Tongue (tissue), 2 donors: ENCODE measurements around the gene SLMAP. TPM values are rescaled to one million over a fixed set of nuclear protein-coding genes. Genes with fewer than 3 reads are reported as not detected.
"Not testable (repeated sequence)": the region's sequence is repeated elsewhere in the genome, so short reads cannot be mapped to it uniquely, and the experiment has no call there.

Experiments used
- DNase-seq: peaks from one replicate; pipeline ENCODE4 v3.0.0-alpha.2; 2015
- total RNA-seq: library from RNA; depleted of rRNA; stranded (reverse); fragments of >200 nt; gene quantifications from one replicate; pipeline ENCODE4 v1.2.3, GENCODE V29; 2014

Gene SLMAP
- total RNA-seq, 1 donor from 2014 or later = 133 TPM

GRCh38 chr3:57794501-57794900 is 38.4 kb downstream of the SLMAP start:
- DNase-seq = no peak

GRCh38 chr3:57794951-57795350 is 38.8 kb downstream of the SLMAP start:
- DNase-seq = no peak

- no peak for DNase-seq
Measured at GRCh38 chr3:57796261-57796660, 40.2 kb downstream of the SLMAP start.

GRCh38 chr3:57797701-57798487 is 41.8 kb downstream of the SLMAP start:
- no peak for DNase-seq

- peak; percentile 63 for DNase-seq
Measured at GRCh38 chr3:57803647-57804081, 47.6 kb downstream of the SLMAP start.

- no peak for DNase-seq
Measured at GRCh38 chr3:57805266-57805665, 49.2 kb downstream of the SLMAP start.

GRCh38 chr3:57805674-57806073 is 49.6 kb downstream of the SLMAP start:
- no peak for DNase-seq

- DNase-seq = not testable (repeated sequence)
Measured at GRCh38 chr3:57806195-57806594, 50.1 kb downstream of the SLMAP start.

GRCh38 chr3:57808961-57809608 is 53.0 kb downstream of the SLMAP start:
- no peak for DNase-seq

- DNase-seq = no peak
Measured at GRCh38 chr3:57809609-57809968, 53.5 kb downstream of the SLMAP start.

- no peak for DNase-seq
Measured at GRCh38 chr3:57810048-57810447, 53.9 kb downstream of the SLMAP start.

- DNase-seq = no peak
Measured at GRCh38 chr3:57810471-57811137, 54.5 kb downstream of the SLMAP start.

GRCh38 chr3:57815036-57815435 is 58.9 kb downstream of the SLMAP start:
- DNase-seq = no peak

- no peak for DNase-seq
Measured at GRCh38 chr3:57816471-57817095, 60.5 kb downstream of the SLMAP start.

- DNase-seq = no peak
Measured at GRCh38 chr3:57818772-57819171, 62.7 kb downstream of the SLMAP start.

GRCh38 chr3:57820479-57820878 is 64.4 kb downstream of the SLMAP start:
- DNase-seq = no peak

GRCh38 chr3:57821765-57822164 is 65.7 kb downstream of the SLMAP start:
- DNase-seq = no peak

GRCh38 chr3:57822686-57823085 is 66.6 kb downstream of the SLMAP start:
- no peak for DNase-seq

- DNase-seq = no peak
Measured at GRCh38 chr3:57825116-57825515, 69.0 kb downstream of the SLMAP start.

- no peak for DNase-seq
Measured at GRCh38 chr3:57826245-57826951, 70.3 kb downstream of the SLMAP start.

GRCh38 chr3:57826952-57827723 is 71.0 kb downstream of the SLMAP start:
- no peak for DNase-seq
